ENCODE results near the gene GMDS. TPM values are rescaled to one million over a fixed set of nuclear protein-coding genes. Genes with fewer than 3 reads are reported as not detected.

GMDS gene
- total and polyA plus RNA-seq, 2 of the 13 experiments (the other 11 are each of a cell fraction or from before 2014, with no cell fraction given), result 64.4 to 112 TPM

DNA sequence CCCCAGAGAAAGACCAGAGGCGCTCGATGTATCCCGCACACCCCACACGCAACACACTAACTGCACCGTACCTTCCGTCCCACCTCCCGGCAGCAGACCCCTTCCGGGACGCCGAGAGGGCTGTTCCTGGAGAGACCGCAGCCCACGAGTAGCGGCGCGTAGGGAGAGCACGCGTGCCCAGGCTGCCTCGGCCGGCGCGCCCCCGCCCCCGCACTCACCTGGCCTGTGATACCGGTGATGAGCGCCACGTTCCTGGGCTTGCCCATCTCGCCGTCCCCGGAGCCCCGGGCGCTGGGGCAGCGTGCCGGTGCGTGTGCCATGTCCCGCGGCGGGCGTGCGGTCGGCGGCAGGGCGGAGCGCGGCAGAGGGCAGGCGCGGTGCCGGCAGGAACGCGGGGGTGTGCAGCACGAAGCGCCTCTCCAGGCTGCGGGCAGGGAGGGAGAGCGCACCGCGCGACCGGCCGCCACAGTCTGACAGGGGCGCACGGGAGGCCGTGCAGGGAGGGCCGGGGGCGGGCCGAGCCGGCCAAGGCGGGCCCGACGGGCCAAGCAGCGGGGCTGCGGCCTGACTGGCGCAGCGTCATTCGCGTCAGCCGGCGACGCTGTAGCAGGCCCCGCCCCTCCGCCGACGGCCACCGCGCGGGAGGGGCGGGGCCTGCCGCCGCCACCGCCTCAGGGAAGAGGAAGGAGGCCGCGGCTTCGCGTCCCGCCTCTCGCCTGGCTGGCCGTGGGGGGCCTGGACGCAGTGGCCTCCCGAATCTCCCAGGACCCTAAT is at the start of gene GMDS (continued):
- TF ChIP-seq ZNF549 (CRISPR knock-in tag; IDR thresholded peaks at IDR 0.05) (peak; percentile 83; the same call in 1 of the 2 replicates), PRMT3 (CRISPR knock-in tag; IDR thresholded peaks at IDR 0.05; ENCODE audit: borderline replicate concordance, low read depth) (peak; percentile 74; the same call in 1 of the 2 replicates), KLF11 (CRISPR knock-in tag; IDR thresholded peaks at IDR 0.05) (no peak), ZNF563 (CRISPR knock-in tag; IDR thresholded peaks at IDR 0.05) (peak; percentile 99), MXI1 (IDR thresholded peaks at IDR 0.05; ENCODE audit: borderline replicate concordance, low read depth, low read length) (peak; percentile 98), SRSF4 (IDR thresholded peaks at IDR 0.05; ENCODE audit: low read depth, low read length, poor library complexity, severe bottlenecking) (no peak), ZNF75D (CRISPR knock-in tag; IDR thresholded peaks at IDR 0.05; ENCODE audit: borderline replicate concordance) (no peak), ZKSCAN1 (IDR thresholded peaks at IDR 0.05; ENCODE audit: low read length) (no peak), TGIF2 (CRISPR knock-in tag; IDR thresholded peaks at IDR 0.05) (peak; percentile 84), NR2C2 (CRISPR knock-in tag; IDR thresholded peaks at IDR 0.05; ENCODE audit: borderline replicate concordance) (peak; percentile 42), RAD21 (CRISPR knock-in tag; IDR thresholded peaks at IDR 0.05) (peak; percentile 71), EHMT2 (IDR thresholded peaks at IDR 0.05; ENCODE audit: borderline replicate concordance, low read depth, low read length) (no peak), ZC3H13 (CRISPR knock-in tag; IDR thresholded peaks at IDR 0.05) (peak; percentile 28; the same call in 1 of the 2 replicates)
- TF ChIP-seq, protein P1, sequence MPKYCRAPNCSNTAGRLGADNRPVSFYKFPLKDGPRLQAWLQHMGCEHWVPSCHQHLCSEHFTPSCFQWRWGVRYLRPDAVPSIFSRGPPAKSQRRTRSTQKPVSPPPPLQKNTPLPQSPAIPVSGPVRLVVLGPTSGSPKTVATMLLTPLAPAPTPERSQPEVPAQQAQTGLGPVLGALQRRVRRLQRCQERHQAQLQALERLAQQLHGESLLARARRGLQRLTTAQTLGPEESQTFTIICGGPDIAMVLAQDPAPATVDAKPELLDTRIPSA (CRISPR knock-in tag; IDR thresholded peaks at IDR 0.05; ENCODE audit: borderline replicate concordance), result no peak
- TF ChIP-seq, protein P2, sequence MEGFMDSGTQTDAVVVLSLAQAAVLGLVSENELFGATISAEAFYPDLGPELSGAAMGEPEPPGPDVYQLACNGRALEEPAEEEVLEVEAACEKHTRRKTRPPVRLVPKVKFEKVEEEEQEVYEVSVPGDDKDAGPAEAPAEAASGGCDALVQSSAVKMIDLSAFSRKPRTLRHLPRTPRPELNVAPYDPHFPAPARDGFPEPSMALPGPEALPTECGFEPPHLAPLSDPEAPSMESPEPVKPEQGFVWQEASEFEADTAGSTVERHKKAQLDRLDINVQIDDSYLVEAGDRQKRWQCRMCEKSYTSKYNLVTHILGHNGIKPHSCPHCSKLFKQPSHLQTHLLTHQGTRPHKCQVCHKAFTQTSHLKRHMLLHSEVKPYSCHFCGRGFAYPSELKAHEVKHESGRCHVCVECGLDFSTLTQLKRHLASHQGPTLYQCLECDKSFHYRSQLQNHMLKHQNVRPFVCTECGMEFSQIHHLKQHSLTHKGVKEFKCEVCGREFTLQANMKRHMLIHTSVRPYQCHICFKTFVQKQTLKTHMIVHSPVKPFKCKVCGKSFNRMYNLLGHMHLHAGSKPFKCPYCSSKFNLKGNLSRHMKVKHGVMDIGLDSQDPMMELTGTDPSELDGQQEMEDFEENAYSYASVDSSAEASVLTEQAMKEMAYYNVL (CRISPR knock-in tag; IDR thresholded peaks at IDR 0.05; ENCODE audit: borderline replicate concordance), result 0 out of 2 replicates have a peak, but pooled peaks have one; percentile 25
- TF ChIP-seq, protein P3, sequence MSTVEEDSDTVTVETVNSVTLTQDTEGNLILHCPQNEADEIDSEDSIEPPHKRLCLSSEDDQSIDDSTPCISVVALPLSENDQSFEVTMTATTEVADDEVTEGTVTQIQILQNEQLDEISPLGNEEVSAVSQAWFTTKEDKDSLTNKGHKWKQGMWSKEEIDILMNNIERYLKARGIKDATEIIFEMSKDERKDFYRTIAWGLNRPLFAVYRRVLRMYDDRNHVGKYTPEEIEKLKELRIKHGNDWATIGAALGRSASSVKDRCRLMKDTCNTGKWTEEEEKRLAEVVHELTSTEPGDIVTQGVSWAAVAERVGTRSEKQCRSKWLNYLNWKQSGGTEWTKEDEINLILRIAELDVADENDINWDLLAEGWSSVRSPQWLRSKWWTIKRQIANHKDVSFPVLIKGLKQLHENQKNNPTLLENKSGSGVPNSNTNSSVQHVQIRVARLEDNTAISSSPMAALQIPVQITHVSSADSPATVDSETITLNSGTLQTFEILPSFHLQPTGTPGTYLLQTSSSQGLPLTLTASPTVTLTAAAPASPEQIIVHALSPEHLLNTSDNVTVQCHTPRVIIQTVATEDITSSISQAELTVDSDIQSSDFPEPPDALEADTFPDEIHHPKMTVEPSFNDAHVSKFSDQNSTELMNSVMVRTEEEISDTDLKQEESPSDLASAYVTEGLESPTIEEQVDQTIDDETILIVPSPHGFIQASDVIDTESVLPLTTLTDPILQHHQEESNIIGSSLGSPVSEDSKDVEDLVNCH (CRISPR knock-in tag; IDR thresholded peaks at IDR 0.05), result no peak
- TF ChIP-seq, protein P4, sequence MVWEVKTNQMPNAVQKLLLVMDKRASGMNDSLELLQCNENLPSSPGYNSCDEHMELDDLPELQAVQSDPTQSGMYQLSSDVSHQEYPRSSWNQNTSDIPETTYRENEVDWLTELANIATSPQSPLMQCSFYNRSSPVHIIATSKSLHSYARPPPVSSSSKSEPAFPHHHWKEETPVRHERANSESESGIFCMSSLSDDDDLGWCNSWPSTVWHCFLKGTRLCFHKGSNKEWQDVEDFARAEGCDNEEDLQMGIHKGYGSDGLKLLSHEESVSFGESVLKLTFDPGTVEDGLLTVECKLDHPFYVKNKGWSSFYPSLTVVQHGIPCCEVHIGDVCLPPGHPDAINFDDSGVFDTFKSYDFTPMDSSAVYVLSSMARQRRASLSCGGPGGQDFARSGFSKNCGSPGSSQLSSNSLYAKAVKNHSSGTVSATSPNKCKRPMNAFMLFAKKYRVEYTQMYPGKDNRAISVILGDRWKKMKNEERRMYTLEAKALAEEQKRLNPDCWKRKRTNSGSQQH (CRISPR knock-in tag; IDR thresholded peaks at IDR 0.05; ENCODE audit: low read depth), result peak; percentile 27; the same call in 1 of the 2 replicates
- TF ChIP-seq, protein P5, sequence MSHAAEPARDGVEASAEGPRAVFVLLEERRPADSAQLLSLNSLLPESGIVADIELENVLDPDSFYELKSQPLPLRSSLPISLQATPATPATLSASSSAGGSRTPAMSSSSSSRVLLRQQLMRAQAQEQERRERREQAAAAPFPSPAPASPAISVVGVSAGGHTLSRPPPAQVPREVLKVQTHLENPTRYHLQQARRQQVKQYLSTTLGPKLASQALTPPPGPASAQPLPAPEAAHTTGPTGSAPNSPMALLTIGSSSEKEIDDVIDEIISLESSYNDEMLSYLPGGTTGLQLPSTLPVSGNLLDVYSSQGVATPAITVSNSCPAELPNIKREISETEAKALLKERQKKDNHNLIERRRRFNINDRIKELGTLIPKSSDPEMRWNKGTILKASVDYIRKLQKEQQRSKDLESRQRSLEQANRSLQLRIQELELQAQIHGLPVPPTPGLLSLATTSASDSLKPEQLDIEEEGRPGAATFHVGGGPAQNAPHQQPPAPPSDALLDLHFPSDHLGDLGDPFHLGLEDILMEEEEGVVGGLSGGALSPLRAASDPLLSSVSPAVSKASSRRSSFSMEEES (CRISPR knock-in tag; IDR thresholded peaks at IDR 0.05), result no peak; the same call in 1 of the 2 replicates
- TF ChIP-seq, protein P6, sequence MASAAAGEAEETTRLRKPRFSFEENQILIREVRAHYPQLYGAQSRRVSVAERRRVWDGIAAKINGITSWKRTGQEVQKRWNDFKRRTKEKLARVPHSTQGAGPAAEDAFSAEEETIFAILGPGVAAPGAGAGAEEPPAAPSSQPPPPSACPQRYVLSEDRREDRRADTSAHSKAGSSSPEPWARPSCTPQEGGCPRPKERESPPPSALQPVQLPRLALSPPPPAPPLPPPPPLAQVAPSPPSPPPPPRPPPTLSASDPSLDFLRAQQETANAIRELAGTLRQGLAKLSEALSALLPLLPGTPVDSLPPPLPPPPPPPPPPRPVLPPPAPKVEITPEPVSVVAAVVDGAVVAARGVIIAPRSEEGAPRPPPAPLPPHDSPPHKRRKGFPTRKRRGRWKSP (CRISPR knock-in tag; IDR thresholded peaks at IDR 0.05), result peak; percentile 5; the same call in 1 of the 2 replicates
